ENCODE results near the gene PDE11A. TPM values are rescaled to one million over a fixed set of nuclear protein-coding genes. Genes with fewer than 3 reads are reported as not detected.

PDE11A gene
- total RNA-seq, 6 experiments from 2014 or later = 1.2 to 9.4 (median 6.3) TPM

DNA sequence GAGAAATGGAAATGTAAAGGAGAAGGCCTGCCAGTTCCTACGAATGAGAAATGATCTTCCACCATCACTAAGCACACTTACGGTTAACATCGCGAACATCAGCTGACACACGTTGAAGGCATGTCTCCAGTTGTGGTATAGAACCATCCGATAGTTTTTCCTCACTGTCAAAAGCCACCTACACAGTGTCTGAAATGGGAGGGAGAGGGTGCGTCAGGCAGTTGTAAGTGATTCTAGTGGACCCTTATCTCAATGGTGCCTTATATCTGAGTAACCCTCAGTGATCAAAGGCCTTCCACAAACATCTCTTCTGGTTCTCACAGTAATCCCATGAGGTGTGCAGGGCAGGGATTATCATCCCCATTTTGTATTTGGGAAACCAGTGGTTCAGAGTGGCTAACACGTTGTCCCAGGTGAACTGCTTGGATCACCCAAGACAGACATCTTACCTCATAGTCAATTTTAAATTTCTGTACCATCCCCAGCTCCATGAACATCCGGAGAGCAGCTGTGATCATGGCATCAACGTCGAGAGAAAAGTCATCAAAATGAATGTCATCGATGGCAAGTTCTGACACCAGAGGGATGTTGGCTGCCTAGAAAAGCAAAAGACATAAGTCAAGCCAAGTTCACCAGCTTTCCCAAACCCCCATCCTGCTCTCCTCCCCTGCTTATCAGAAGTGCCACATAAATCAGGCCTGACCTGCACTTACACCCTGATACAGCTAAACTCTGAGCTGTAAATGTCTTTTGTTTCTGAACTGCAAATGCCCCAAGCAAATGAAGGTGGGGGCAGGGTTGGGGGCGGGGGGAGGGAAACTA lies 344.8 kb downstream of the PDE11A start:
- DNase-seq (no peak), ATAC-seq (no peak)
- no peaks in the 10 kb centered on the region for H3K4me1 ChIP-seq
- no peak overlapping the region for H3K4me3 ChIP-seq
- TF ChIP-seq POLR2A (IDR thresholded peaks at IDR 0.05) = no peak
- TF ChIP-seq, protein P1, sequence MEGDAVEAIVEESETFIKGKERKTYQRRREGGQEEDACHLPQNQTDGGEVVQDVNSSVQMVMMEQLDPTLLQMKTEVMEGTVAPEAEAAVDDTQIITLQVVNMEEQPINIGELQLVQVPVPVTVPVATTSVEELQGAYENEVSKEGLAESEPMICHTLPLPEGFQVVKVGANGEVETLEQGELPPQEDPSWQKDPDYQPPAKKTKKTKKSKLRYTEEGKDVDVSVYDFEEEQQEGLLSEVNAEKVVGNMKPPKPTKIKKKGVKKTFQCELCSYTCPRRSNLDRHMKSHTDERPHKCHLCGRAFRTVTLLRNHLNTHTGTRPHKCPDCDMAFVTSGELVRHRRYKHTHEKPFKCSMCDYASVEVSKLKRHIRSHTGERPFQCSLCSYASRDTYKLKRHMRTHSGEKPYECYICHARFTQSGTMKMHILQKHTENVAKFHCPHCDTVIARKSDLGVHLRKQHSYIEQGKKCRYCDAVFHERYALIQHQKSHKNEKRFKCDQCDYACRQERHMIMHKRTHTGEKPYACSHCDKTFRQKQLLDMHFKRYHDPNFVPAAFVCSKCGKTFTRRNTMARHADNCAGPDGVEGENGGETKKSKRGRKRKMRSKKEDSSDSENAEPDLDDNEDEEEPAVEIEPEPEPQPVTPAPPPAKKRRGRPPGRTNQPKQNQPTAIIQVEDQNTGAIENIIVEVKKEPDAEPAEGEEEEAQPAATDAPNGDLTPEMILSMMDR (IDR thresholded peaks at IDR 0.05) = no peak
- no peaks in the 10 kb centered on the region for H3K27me3 ChIP-seq
- H3K9me3 ChIP-seq = no peaks in the 10 kb centered on the region
- H3K36me3 ChIP-seq = no peaks in the 10 kb centered on the region
- intact Hi-C loops (cut with DNase I) = no loop called here
- no peak overlapping the region for H3K27ac ChIP-seq
- 82% methylated on average over 13 of the region's 13 CpGs for WGBS (ENCODE audit: insufficient coverage, low coverage, low lambda C conversion rate, missing lambda C conversion rate)

DNA sequence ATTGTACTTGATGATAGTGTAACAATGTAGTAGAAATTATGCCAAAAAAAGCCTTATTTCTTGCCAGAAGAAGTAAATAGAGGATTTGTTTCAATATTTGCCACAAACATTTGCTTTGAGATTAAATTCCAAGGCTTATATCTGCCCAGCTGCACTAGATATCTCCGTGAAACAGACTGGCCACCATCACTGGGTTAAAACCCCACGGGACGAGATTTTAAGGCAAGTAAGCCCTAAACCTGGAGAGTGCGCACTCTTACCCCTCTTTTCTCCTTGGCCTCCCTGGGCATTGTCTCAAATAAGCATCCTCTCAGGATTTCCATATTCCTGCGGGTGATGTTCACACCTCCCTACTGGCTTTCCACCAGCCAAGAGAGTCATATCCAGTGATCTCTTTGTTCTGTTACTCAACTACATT lies 345.6 kb downstream of the PDE11A start:
- Histone ChIP-seq H3K36me3 (no peaks in the 10 kb centered on the region), H3K4me3 (no peak overlapping the region), H3K4me1 (no peaks in the 10 kb centered on the region), H3K27ac (no peak overlapping the region), H3K27me3 (no peaks in the 10 kb centered on the region), H3K9me3 (no peaks in the 10 kb centered on the region)
- intact Hi-C loops (cut with DNase I) = no loop called here
- TF ChIP-seq, protein P1 (IDR thresholded peaks at IDR 0.05) = no peak
- no peak for TF ChIP-seq POLR2A (IDR thresholded peaks at IDR 0.05)
- 61% methylated on average over 5 of the region's 5 CpGs for WGBS (ENCODE audit: insufficient coverage, low coverage, low lambda C conversion rate, missing lambda C conversion rate)
- ATAC-seq = no peak
- DNase-seq = no peak

DNA sequence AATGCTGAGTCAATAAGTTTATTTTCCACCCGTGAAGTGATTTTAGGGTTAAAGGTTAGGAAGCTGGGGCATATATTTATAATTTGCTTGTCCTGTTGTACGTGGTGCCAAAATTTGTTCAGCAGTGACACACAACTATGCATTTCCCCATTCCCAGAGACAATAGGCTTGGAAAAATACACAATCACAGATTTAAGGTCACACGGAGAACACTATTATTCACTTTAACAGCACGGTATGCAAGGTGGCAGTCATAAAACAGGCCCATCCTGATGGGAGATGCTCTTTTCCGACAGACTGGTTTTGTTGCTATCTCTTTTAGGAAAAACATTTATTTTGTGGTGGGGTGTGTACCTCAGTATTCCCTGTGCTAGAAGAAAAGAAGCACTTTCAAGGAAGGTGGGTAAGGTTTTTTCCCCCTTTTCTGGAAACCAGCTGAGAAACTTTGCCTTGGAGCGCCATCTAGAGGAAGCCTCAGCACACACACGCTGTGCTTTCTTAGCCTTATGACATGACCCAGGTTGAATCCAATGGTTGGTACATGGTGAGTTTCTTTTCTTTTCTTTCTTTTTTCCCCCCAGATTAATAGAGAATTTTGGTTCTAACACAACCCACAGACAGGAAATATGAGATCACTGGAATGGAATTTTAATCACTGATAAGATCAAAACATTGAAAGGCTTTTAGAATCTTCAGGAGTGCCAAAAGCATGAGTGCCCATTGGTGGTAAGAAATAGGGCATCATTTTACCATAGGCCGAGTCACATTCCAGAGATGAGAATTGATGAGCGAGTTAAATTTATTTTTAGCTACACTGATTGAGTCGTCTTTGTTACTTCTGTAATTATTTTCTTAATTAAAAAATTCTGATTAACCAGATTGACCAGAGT lies 347.9 kb downstream of the PDE11A start:
- H3K9me3 ChIP-seq = no peaks in the 10 kb centered on the region
- DNase-seq (peak in 1 of 3 donors; percentile 52), ATAC-seq (peak; percentile 86 to 91 (median 89))
- intact Hi-C loops (cut with DNase I) = no loop called here
- no peaks in the 10 kb centered on the region for H3K36me3 ChIP-seq
- H3K27me3 ChIP-seq = no peaks in the 10 kb centered on the region
- WGBS (ENCODE audit: insufficient coverage, low coverage, low lambda C conversion rate, missing lambda C conversion rate) = 22% methylated on average over 10 of the region's 10 CpGs
- TF ChIP-seq POLR2A (IDR thresholded peaks at IDR 0.05) = no peak
- TF ChIP-seq, protein P1 (IDR thresholded peaks at IDR 0.05) = peak; percentile 81 to 94 (median 86)
- no peak overlapping the region for H3K27ac ChIP-seq
- H3K4me3 ChIP-seq = no peak overlapping the region
- H3K4me1 ChIP-seq = no peaks in the 10 kb centered on the region

DNA sequence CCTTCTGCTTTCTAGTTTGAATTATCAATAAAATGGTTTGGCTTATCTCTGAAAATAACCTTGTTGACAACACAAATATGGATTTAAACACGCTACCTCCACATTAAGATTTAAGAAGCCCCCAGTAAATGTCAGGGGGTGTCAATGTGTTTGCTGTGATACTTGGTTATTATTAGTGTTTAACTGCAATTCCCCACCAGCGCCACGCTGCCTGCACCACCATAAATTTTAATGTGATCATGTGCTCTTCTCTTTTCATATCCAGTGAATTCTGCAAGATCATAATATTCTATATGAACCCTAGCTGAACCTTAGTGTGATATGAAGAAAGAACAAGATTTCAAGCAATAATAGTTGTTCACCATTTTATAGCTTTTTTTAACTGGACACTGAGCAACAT lies 349.3 kb downstream of the PDE11A start:
- no peak for ATAC-seq
- 96% methylated on average over 3 of the region's 3 CpGs for WGBS (ENCODE audit: insufficient coverage, low coverage, low lambda C conversion rate, missing lambda C conversion rate)
- intact Hi-C loops (cut with DNase I) = no loop called here

More for the DNA sequence above, 349.3 kb downstream of the PDE11A start:
- no peak overlapping the region for H3K4me3 ChIP-seq
- H3K27ac ChIP-seq = no peak overlapping the region
- TF ChIP-seq, protein P1 (IDR thresholded peaks at IDR 0.05) = no peak
- TF ChIP-seq POLR2A (IDR thresholded peaks at IDR 0.05) = no peak
- H3K36me3 ChIP-seq = no peaks in the 10 kb centered on the region
- H3K9me3 ChIP-seq = no peaks in the 10 kb centered on the region
- no peaks in the 10 kb centered on the region for H3K4me1 ChIP-seq
- H3K27me3 ChIP-seq = no peaks in the 10 kb centered on the region
- DNase-seq = no peak
